Measurements from ENCODE around the gene CLEC19A.

Gene CLEC19A

GRCh38 chr16:19245326-19245925 is 40.1 kb upstream of the CLEC19A start:
- H3F3A ChIP-seq (ENCODE audit: control insufficient read depth, insufficient read depth) = no peaks in the 10 kb centered on the region
- H3K4me1 ChIP-seq (ENCODE audit: control insufficient read depth, low read length) = no peaks in the 10 kb centered on the region
- H3K36me3 ChIP-seq (ENCODE audit: control insufficient read depth, low read length) = no peaks in the 10 kb centered on the region
- H3K9me3 ChIP-seq (ENCODE audit: control insufficient read depth, insufficient read depth, low read length) = peaks cover 3% of the 10 kb centered on the region; the same call in 1 of the 2 replicates
- no peak overlapping the region for H3K4me2 ChIP-seq (ENCODE audit: low read length)
- no peaks in the 10 kb centered on the region for H3K9me2 ChIP-seq (replicated peaks; ENCODE audit: control insufficient read depth, low read length)
- H3K27me3 ChIP-seq (ENCODE audit: control insufficient read depth, low read length) = no peaks in the 10 kb centered on the region
- TF ChIP-seq CTCF (IDR thresholded peaks at IDR 0.05; ENCODE audit: low read depth, low read length, poor library complexity, severe bottlenecking) (no peak), EZH2phosphoT487 (IDR thresholded peaks at IDR 0.05; ENCODE audit: borderline replicate concordance, low read length) (no peak)
- no peak overlapping the region for H3K4me3 ChIP-seq (ENCODE audit: low read length)
- no peaks in the 10 kb centered on the region for H4K20me1 ChIP-seq (ENCODE audit: control insufficient read depth, insufficient read depth, low read depth, low read length)
- H3K79me2 ChIP-seq (ENCODE audit: control insufficient read depth, low read length) = no peaks in the 10 kb centered on the region
- H3K27ac ChIP-seq (ENCODE audit: low read depth, low read length) = no peak overlapping the region

- Histone ChIP-seq H3K4me2 (ENCODE audit: low read length) (no peak overlapping the region), H3K27me3 (ENCODE audit: control insufficient read depth, low read length) (peaks cover 4% of the 10 kb centered on the region), H3K4me3 (ENCODE audit: low read length) (no peak overlapping the region), H3K79me2 (ENCODE audit: control insufficient read depth, low read length) (no peaks in the 10 kb centered on the region), H3F3A (ENCODE audit: control insufficient read depth, insufficient read depth) (no peaks in the 10 kb centered on the region), H4K20me1 (ENCODE audit: control insufficient read depth, insufficient read depth, low read depth, low read length) (no peaks in the 10 kb centered on the region), H3K9me2 (replicated peaks; ENCODE audit: control insufficient read depth, low read length) (no peaks in the 10 kb centered on the region), H3K4me1 (ENCODE audit: control insufficient read depth, low read length) (0 out of 2 replicates have a peak, but pooled peaks cover 4% of the 10 kb centered on the region), H3K27ac (ENCODE audit: low read depth, low read length) (no peak overlapping the region), H3K9me3 (ENCODE audit: control insufficient read depth, insufficient read depth, low read length) (no peaks in the 10 kb centered on the region), H3K36me3 (ENCODE audit: control insufficient read depth, low read length) (no peaks in the 10 kb centered on the region)
- TF ChIP-seq CTCF (IDR thresholded peaks at IDR 0.05; ENCODE audit: low read depth, low read length, poor library complexity, severe bottlenecking) (no peak), EZH2phosphoT487 (IDR thresholded peaks at IDR 0.05; ENCODE audit: borderline replicate concordance, low read length) (no peak)
Measured at GRCh38 chr16:19252904-19253303, 32.6 kb upstream of the CLEC19A start.

DNA sequence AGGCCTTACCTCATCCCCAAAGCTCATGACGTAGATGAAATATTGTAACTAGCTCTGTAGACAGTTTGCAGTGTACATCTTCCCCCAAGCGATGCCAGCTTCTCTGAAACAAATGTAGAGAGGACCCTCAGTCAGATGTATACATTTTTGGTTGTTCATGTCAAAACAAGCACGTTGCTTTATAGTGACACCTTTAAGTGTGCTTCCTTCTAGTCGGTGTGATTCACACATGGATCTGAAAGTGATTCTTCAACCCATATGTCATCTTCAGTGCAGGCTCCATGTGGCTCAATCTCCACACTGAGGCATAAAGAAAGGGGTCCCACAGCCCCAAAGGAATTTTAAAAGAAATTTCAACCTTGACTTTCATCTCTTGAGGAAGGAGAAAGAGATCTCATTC is 30.9 kb upstream of the CLEC19A start:
- no peak overlapping the region for H3K4me3 ChIP-seq (ENCODE audit: low read length)
- 0 out of 2 replicates have a peak, but pooled peaks cover 4% of the 10 kb centered on the region for H3K4me1 ChIP-seq (ENCODE audit: control insufficient read depth, low read length)
- no peaks in the 10 kb centered on the region for H3K79me2 ChIP-seq (ENCODE audit: control insufficient read depth, low read length)
- no peaks in the 10 kb centered on the region for H3F3A ChIP-seq (ENCODE audit: control insufficient read depth, insufficient read depth)
- H4K20me1 ChIP-seq (ENCODE audit: control insufficient read depth, insufficient read depth, low read depth, low read length) = no peaks in the 10 kb centered on the region
- no peaks in the 10 kb centered on the region for H3K9me2 ChIP-seq (replicated peaks; ENCODE audit: control insufficient read depth, low read length)
- H3K36me3 ChIP-seq (ENCODE audit: control insufficient read depth, low read length) = no peaks in the 10 kb centered on the region
- no peaks in the 10 kb centered on the region for H3K9me3 ChIP-seq (ENCODE audit: control insufficient read depth, insufficient read depth, low read length)
- H3K27ac ChIP-seq (ENCODE audit: low read depth, low read length) = no peak overlapping the region
- no peak overlapping the region for H3K4me2 ChIP-seq (ENCODE audit: low read length)
- no peak for TF ChIP-seq EZH2phosphoT487 (IDR thresholded peaks at IDR 0.05; ENCODE audit: borderline replicate concordance, low read length)
- TF ChIP-seq CTCF (IDR thresholded peaks at IDR 0.05; ENCODE audit: low read depth, low read length, poor library complexity, severe bottlenecking) = no peak
- H3K27me3 ChIP-seq (ENCODE audit: control insufficient read depth, low read length) = peaks cover 6% of the 10 kb centered on the region
